NCI-H1092 treated with DMSO at 0.1 percent for 48 hours (cell line): Measurements from ENCODE around the gene ENPP7.
A peak's percentile ranks its signal among the peaks of the same experiment; 100 is the strongest.

Experiments used
- DNase-seq: peaks from one replicate; lab custom pipeline; 2025; lab: John Stamatoyannopoulos, UW

The ENPP7 gene

GRCh38 chr17:79778504-79779083 is 47.9 kb downstream of the ENPP7 start:
- DNase-seq = peak; percentile 28

DNA sequence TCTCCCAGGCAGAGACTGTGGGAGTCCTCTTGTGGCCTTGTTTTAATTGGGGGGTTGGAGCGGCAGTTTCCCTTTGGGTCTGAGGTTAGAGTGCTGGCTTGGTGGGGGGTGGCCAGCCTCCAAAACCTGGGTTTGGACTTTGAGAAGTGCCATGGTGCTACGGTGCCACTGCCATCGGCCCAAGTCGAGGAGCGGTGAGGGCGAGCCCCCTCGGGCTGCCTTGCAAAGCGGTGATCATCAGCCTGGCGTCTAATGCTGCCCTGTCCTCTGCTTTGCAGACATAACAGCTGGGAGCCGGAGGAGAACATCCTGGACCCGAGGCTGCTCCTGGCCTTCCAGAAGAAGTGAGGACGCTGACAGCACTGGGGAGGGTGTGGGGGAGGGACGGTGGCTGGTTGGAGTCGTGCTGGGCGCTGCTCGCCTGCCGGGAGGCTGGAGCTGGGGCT is 48.4 kb downstream of the ENPP7 start:
- no peak for DNase-seq

- no peak for DNase-seq
Measured at GRCh38 chr17:79779661-79780365, 49.1 kb downstream of the ENPP7 start.

- DNase-seq = no peak
Measured at GRCh38 chr17:79781012-79781650, 50.4 kb downstream of the ENPP7 start.

- DNase-seq = no peak
Measured at GRCh38 chr17:79781736-79782575, 51.2 kb downstream of the ENPP7 start.

DNA sequence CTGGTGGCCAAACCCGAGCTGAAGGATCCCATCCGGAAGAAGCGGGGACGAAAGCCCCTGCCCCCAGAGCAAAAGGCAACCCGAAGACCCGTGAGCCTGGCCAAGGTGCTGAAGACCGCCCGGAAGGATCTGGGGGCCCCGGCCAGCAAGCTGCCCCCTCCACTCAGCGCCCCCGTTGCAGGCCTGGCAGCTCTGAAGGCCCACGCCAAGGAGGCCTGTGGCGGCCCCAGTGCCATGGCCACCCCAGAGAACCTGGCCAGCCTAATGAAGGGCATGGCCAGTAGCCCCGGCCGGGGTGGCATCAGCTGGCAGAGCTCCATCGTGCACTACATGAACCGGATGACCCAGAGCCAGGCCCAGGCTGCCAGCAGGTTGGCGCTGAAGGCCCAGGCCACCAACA is 53.1 kb downstream of the ENPP7 start:
- DNase-seq = no peak

GRCh38 chr17:79784353-79785016 is 53.7 kb downstream of the ENPP7 start:
- no peak for DNase-seq

DNA sequence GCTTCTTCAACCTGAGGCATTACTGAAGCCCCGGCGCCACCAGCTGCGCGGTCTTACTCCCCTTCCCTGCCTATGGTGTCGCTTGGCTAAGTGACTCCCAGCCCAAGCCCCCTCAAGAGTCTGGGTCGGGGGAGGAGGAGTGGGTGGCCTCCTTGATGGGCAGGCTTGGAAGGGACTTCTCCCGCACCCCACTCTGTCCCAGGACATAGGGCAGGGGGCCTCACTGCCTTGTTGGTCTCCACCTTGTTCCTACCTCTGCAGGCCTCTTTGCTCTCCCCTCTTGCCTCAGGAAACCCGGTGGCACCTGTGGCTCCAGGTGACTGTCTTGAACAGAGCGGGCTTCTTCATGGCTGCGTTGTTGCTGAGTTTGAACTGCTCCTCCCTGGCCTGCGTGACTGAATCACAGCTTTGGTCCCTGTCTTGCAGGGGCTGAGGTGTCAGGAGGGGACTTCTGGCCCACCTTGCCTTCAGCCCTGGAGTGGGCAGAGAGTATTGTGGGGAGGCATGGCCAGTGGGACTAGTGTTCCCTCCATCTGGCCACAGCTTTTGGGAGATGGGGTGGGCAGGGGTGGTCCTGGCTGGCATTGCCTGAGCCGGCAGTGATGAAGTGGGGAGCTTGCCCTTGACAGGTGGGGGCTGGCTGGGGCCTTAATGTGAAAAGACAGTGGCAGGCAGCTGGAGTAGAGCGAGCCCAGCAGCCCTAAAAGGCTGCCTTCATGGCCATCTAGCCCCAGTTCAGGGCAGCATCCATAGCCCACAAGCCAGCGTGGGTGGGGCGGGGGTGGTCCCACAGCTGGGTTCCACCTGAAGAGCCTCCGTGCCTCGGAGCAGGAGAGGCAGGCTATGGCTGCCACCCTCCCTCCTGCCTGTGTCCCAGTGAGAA is 54.5 kb downstream of the ENPP7 start:
- DNase-seq = no peak

DNA sequence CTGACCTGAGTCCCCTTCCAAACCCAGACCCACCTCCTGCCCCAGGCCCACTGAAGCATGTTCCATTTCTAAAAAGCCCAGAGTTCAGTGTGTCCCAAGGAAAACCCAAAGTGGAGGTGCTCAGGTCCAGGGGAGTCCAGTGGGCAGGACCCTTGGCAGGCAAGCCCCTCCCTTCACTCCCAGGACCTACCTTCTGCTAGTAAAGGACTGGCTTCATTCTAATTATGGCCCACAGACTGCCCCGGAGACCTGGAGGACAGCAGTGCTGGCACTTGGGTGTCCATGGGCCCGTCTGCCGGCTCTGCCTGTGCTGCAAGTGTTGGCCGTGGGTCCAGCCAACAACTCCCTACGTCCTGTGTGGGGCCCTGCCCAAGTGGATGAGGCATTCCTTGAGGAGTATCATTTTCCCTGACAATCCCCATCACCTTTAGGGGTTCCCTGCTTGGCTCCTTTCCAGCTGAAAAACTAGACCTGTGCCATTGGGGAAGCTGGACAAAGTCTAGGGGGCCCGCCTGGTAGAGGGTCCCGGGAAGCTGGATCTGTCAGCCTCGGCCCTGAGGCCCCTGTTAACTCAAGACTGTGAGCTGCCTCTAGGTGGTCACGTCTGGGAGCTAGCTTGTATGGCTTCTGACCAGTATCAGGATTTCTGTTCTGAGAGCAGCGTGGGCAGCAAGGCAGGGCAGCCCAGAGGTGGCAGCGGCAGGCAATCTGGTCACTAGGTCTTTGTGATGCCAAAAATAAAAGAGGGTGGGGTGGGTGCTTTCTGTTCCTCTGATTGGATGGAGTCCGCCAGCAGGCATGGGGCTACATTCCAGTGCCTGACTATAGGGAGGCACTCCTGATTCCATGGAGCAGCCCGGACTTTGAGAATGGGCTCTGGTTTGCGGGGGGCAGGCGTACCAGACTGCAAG is 55.4 kb downstream of the ENPP7 start:
- no peak for DNase-seq

DNA sequence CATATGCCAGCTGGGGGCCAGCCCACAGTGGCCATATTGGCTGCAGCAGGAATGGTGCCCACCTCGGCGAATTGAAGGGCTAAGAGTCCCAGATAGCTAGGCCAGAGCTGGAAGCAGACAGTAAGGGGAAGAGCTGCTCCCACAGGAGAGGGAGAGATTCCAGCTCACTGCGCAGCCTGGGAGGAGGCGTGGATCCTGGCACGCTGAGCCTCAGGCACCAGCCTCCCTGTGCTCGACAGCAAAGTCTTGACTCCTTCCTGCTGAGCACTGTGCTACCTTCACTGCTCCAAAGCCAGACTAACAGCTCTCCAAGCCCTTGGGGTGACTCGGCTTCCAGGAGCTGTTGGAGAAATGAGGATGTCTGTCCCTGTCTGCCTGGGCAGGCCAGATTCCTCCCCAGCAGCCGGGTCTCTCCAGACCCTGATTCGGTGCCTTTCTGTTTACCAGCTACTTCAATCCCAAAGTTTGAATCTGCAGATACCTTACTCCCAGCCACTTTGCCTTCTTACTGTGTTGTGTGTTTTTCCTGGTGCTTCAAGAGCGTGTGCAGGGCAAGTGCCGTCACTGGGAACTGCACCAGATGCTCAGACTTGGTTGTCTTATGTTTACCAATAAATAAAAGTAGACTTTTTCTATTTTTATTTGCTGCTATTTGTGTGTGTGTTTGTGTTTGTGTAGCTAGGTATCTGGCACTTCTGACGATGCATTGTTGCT is 56.3 kb downstream of the ENPP7 start:
- DNase-seq = no peak

DNA sequence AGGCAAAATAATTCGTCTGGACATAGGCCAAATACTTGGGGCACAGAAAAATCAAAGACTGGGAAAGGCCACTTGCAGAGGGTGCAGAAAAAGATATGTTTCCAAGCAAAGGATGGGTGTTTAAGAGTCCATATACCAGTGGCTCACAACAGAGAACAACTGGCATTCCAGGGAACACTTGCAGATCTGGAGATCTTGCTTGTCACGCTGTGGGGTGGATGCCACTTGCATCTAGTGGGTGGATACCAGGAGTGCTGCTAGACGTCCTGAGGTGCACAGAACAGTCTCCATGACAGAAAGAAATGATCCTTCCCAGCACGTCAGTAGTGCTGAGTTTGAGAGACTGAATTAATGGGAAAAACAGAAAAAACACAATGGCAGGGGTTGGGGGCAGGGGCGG is 57.7 kb downstream of the ENPP7 start:
- DNase-seq = no peak

GRCh38 chr17:79788989-79789942 is 58.5 kb downstream of the ENPP7 start:
- no peak for DNase-seq

DNA sequence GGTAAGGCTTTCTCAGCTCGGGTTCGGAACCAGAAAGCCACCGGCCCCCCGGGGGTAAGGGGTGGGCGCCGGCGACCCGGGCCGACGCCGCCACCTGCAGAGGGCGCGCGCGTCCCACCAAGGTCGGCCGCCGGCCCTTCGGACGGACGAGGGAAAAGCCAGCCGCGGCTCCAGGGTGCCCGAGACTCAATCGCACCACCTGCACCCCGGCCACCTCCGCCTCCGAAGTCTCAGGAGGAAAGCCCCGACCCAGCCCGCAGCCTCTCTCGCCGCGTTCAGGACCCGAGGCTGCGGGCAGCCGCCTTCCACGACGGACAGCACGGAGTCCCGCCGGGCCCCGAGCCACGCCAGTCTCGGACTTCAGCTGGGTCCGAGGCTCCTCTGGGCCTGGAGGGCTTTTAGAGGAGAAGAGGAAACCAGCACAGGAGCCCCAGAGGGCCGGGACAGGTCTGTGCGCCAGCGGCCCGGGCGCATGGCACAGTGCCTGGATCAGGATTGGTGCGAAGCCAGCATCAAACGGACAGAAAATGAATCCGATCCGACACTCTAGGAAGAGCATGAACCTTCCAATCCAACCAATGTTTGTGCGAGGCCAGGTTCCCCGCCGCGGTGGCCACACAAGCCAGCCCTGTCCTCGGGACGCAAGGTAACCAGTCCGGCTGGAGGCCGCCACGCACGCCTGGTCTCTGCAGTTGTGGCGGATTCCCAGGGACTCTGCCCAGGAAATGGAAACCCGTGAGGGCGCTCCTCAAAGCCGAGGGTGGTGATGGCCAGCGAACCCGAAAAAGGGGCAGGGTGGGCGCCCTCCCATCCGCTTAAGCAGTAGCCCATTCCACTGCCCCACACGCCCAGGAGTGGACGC is 59.4 kb downstream of the ENPP7 start:
- peak; percentile 22 for DNase-seq

DNA sequence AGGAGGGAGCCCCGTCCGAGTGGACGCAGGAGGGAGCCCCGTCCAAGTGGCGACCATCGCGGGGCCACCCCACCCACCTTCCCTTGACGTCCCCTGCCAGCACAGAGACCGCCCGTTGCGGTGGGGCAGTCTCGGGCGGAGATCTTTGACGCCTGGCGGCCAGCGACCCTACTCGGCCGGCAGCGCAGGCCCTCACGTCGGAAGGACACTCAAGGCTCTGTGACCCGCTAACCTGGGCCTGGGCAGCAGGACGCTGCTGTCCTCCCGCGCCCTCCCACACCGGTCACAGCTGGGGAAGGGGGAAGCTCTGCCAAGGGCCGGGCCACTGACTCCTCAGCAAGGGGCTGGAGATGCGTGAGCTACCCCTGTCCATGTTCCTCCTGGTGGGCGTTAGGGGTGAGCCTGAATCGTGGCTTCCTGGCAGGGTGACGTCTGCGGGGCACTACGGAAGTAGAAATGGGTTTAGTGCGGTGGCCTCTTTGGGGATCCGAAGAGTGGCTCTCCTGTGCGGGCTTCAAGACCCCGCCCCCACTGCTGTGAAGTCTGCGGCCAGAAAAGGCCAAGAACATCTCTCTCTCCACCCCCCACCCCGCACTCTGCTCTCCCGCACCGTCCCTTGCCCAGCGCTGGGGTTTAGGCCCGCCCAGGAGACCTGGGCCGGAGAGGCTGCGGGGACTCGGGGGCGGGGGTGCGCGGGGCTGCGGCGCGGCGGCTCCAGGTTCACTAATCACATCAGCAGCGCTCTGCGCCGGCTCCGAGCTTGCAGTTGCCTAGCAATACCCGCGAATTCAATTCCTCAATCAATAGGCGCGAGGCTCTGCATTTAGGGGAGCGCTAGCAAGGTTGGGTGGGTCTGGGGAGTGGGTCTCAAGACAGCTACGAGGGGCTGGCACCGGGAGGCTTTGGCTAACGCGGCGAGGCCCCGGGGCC is 60.3 kb downstream of the ENPP7 start:
- DNase-seq = peak; percentile 19

- no peak for DNase-seq
Measured at GRCh38 chr17:79791735-79792161, 61.0 kb downstream of the ENPP7 start.
